ENCODE results near the gene RPS6KB1. TPM values are rescaled to one million over a fixed set of nuclear protein-coding genes. Genes with fewer than 3 reads are reported as not detected.
A peak's percentile ranks its signal among the peaks of the same experiment; 100 is the strongest.
"Not testable (repeated sequence)": the region's sequence is repeated elsewhere in the genome, so short reads cannot be mapped to it uniquely, and the experiment has no call there.

Gene RPS6KB1
- polyA plus RNA-seq, 1 donor from 2014 or later, result 23.5 TPM

DNA sequence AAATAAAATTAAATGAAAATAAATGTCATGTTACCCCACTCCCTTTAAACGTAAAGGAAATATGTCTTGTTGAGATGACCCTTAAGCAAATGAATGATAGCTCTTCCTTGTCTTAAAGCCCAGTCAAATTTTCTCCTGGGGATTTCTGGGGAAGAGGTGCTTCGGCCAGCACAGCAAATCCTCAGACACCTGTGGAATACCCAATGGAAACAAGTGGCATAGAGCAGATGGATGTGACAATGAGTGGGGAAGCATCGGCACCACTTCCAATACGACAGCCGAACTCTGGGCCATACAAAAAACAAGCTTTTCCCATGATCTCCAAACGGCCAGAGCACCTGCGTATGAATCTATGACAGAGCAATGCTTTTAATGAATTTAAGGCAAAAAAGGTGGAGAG, 53.5 kb downstream of the RPS6KB1 start:
- H3K4me3 Mint-ChIP-seq, H3K4me1 Mint-ChIP-seq, H3K27me3 Mint-ChIP-seq, H3K27ac Mint-ChIP-seq, H3K9me3 Mint-ChIP-seq, H3K36me3 Mint-ChIP-seq: not testable (repeated sequence)

DNA sequence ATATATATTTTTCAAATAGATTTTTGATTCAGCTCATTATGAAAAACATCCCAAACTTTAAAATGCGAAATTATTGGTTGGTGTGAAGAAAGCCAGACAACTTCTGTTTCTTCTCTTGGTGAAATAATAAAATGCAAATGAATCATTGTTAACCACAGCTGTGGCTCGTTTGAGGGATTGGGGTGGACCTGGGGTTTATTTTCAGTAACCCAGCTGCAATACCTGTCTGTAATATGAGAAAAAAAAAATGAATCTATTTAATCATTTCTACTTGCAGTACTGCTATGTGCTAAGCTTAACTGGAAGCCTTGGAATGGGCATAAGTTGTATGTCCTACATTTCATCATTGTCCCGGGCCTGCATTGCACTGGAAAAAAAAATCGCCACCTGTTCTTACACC, 54.4 kb downstream of the RPS6KB1 start:
- not testable (repeated sequence) for H3K36me3 Mint-ChIP-seq, H3K4me1 Mint-ChIP-seq, H3K27me3 Mint-ChIP-seq, H3K9me3 Mint-ChIP-seq
- peak overlapping the region in 2 of 3 donors; percentile 10 to 24 for H3K27ac Mint-ChIP-seq
- peak overlapping the region in 1 of 4 donors; percentile 6 for H3K4me3 Mint-ChIP-seq

DNA sequence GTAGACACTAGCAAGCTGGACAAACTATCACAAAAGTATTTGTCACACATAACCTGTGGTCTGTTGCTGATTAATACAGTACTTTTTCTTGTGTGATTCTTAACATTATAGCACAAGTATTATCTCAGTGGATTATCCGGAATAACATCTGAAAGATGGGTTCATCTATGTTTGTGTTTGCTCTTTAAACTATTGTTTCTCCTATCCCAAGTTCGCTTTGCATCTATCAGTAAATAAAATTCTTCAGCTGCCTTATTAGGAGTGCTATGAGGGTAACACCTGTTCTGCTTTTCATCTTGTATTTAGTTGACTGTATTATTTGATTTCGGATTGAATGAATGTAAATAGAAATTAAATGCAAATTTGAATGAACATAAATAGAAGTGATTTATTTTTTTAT, 57.1 kb downstream of the RPS6KB1 start:
- Mint-ChIP-seq H3K4me3 (no peak overlapping the region), H3K36me3 (peaks cover 7% of the 10 kb centered on the region), H3K4me1 (peaks cover 2 to 10% (median 7%) of the 10 kb centered on the region in 3 donors), H3K27ac (no peak overlapping the region), H3K27me3 (no peaks in the 10 kb centered on the region), H3K9me3 (no peaks in the 10 kb centered on the region)

DNA sequence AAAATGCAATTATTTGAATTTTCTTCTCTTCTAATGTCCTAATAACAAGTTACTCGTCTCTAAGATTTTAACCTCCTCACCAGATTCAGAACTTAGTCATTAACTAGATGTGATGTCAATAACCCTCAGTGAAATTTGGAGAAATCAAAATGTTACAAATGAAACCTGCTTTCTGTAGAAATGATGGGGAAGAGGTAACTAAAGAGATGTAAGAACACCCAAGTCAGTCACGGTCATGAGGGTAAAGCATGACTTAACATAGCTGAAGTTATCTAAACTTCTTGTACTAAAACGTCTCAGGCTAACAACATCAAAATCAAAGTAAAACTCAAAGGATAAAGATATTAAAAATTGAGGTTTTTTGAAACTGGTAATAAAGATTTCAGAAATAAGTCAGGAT, 61.9 kb downstream of the RPS6KB1 start:
- Mint-ChIP-seq H3K27me3 (no peaks in the 10 kb centered on the region), H3K9me3 (no peaks in the 10 kb centered on the region), H3K27ac (no peak overlapping the region), H3K4me1 (peaks cover 3 to 14% (median 5%) of the 10 kb centered on the region in 3 donors), H3K36me3 (peaks cover 4% of the 10 kb centered on the region), H3K4me3 (no peak overlapping the region)

DNA sequence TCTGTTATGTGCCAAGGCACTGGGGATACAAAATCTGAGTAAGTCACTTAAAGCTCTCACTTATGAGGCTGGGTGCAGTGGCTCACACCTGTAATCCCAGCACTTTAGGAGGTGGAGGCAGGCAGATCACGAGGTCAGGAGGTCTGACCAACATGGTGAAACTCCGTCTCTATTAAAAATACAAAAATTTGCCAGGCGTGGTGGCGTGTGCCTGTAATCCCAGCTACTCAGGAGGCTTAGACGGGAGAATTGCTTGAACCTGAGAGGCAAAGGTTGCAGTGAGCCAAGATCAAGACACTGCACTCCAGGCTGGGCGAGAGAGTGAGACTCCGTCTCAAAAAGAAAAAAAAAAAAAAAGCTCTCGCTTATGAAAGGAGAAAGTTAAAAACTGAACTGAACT, 66.7 kb downstream of the RPS6KB1 start:
- not testable (repeated sequence) for H3K36me3 Mint-ChIP-seq, H3K27me3 Mint-ChIP-seq, H3K4me3 Mint-ChIP-seq, H3K27ac Mint-ChIP-seq, H3K9me3 Mint-ChIP-seq
- H3K4me1 Mint-ChIP-seq, result peaks cover 15 to 18% (median 17%) of the 10 kb centered on the region in 3 donors

DNA sequence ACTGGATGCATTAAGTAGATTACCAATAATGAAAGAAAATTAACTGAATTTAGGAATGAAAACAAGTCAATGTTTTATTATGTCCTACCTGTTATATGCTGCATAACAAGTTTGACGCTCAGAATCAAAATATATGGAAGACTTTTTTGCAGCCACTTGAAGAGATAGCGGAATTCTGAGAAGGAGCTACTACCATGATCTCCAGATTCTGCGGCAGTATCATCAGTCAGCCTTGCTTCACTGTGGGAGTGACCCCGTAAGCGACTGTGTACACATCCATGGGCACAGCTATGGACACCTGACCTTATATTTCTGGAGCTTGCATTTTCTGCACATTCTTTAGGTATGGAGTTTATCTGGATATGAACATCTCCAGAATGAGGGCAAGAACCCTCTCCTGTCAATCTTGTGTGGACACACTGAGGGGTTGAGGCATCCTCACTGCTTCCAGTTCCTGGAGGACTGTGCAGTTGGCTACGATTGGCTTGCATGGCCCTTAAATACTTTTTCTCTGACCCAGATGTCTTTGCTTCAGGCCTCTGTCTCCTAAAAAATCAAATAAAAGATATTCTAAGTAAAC, 69.9 kb downstream of the RPS6KB1 start:
- Mint-ChIP-seq H3K27ac (no peak overlapping the region), H3K4me1 (peaks cover 15 to 22% (median 21%) of the 10 kb centered on the region in 3 donors), H3K9me3 (no peaks in the 10 kb centered on the region), H3K36me3 (peaks cover 2% of the 10 kb centered on the region), H3K27me3 (no peaks in the 10 kb centered on the region), H3K4me3 (peak overlapping the region; percentile 41 to 99 (median 96))

DNA sequence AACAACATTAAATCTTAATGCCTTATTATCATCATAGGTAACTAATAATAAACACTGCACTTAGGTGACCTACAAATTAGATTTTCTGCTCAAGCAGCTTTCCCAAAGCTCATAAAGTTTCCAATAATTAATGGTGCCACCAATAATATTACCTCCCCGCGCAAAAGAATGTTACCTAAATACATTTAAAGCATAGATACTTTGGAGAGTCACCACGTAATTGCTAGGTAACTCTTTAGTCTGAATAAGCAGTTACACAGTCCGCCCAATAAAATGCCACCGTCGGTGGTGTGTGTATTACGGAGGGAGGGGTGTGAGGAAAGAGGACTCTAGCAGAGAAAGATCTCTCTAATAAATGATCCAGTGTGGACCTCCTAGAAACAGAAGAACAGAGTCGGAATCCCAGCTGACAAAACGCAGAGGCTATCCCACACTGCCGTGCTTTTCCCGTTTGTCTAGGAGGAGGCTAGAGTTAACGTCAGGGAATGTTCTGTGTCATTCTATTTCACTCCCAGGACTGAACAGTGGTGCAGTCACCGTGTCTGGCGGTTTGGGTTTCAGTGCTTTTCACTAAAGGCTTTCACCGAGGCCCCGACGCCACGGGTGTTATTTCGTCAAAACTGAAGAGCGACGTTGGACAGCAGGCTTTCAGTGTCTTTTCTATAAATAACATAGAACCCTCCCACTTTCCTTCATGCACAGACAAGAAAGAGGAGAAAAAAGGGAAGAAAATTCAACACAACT, 71.0 kb downstream of the RPS6KB1 start:
- H3K9me3 Mint-ChIP-seq, result no peaks in the 10 kb centered on the region
- H3K27ac Mint-ChIP-seq, result peak overlapping the region; percentile 87 to 99 (median 88)

DNA sequence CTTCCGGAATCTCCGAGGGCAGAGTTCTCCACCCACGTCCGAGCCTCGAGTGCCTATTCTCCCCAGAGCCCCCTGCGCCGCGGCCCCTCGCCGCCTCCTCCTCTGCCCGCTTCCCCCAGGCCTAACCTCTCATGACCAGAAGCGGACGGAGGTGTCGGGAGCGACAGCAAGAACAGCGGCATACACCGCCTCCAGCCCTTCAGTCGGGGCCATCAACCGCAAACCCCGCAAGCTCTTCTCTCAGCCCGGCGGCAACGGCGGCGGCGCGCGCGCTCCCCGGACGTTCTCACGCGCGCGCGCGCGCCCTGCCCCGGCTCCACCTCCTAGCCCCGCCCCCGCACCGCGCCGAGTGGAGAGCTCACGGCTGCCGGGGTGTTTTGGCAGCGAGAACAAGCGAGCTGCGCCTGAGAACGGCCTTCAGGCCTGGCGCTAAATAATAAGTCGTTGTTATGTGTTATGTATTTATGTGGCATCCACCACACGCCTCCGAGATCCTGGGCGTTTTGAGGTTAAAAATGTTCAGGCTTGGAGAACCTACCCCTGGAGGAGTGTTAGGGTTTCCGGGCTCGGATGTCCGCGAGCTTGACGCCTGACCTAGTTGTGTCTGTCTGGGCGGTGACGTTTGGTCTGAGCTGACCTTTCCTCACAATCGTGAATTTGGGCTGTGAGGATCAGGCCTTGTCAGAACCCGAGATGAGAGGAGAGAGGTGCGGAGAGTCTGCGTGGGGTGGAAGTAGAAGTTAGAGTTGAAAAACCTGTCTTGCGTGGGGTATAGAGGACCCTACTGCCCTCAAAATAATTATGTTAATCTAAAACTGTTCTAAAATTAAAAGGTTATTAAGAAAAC, 71.8 kb downstream of the RPS6KB1 start, which contains the start of gene RNFT1:
Gene RNFT1, minus strand, starts transcription at position 259 of the 847 bp plus-strand sequence. Its CDS starts 77 bp downstream, at position 182.
- Mint-ChIP-seq H3K27ac (peak within 1 kb of the TSS; percentile 87 to 99 (median 96)), H3K9me3 (no peaks in the 10 kb centered on the region), H3K4me1 (peaks cover 14 to 16% (median 15%) of the 10 kb centered on the region in 3 donors), H3K36me3 (peaks cover 2% of the 10 kb centered on the region), H3K4me3 (peak within 1 kb of the TSS; percentile 95 to 99 (median 98)), H3K27me3 (no peaks in the 10 kb centered on the region)

More for the DNA sequence above, 71.0 kb downstream of the RPS6KB1 start:
- H3K4me3 Mint-ChIP-seq, result peak overlapping the region; percentile 95 to 99 (median 98)
- peaks cover 14 to 19% (median 18%) of the 10 kb centered on the region in 3 donors for H3K4me1 Mint-ChIP-seq
- no peaks in the 10 kb centered on the region for H3K27me3 Mint-ChIP-seq
- peaks cover 2% of the 10 kb centered on the region for H3K36me3 Mint-ChIP-seq

DNA sequence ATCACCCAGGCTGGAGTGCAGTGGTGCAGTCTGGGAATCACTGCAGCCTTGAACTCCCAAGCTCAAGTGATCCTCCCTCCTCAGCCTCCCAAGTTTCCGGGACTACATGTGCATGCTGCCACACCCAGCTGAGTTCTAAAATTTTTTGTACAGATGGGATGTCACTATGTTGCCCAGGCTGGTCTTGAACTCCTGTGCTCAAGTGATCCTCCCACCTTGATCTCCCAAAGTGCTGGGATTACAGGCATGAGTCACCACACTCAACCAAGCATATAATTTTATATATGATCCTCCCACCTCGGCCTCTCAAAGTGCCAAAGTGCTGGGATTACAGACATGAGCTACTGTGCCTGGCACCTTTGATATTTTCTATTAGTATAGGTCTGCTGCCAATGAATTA, 78.8 kb downstream of the RPS6KB1 start:
- not testable (repeated sequence) for H3K9me3 Mint-ChIP-seq, H3K27me3 Mint-ChIP-seq, H3K4me3 Mint-ChIP-seq, H3K27ac Mint-ChIP-seq, H3K4me1 Mint-ChIP-seq, H3K36me3 Mint-ChIP-seq

DNA sequence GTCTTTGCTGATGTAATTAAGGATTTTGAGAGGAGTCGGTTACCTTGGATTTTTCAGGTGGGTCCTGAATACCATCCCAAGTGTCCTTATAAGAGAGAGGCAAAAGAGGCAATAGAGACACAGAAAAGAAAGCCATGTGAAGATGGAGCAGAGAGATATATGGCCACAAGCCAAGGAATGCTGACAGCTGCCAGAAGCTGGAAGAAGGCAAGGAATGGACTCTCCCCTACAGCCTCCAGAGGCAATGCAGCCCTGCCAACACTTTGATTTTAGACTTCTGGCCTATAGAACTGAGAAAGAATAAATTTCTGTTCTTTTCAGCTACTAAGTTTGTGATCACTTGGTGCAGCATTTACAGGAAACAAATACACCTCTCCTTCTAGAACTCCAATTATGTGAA, 79.9 kb downstream of the RPS6KB1 start:
- no peaks in the 10 kb centered on the region for H3K4me1 Mint-ChIP-seq
- H3K9me3 Mint-ChIP-seq, result no peaks in the 10 kb centered on the region
- peaks cover 1% of the 10 kb centered on the region for H3K36me3 Mint-ChIP-seq
- H3K27ac Mint-ChIP-seq, result no peak overlapping the region
- H3K4me3 Mint-ChIP-seq, result no peak overlapping the region
- H3K27me3 Mint-ChIP-seq, result no peaks in the 10 kb centered on the region

DNA sequence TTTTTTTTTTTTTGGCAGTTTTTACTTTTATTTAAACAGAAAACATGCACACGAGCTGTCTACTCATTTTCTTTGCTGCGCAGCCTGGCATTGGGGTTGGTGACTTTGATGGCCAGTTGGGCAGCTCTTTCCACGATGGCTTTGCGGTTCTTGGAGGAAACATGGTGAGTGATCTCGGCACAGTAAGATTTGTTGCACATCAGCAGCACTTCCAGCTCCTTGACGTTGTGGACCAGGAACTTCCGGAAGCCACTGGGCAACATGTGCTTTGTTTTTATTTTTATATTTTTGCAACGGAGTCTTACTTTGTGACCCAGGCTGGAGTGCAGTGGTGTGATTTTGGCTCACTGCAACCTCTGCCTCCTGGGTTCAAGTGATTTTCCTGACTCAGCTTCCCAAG, 80.6 kb downstream of the RPS6KB1 start:
- H3K4me1 Mint-ChIP-seq, H3K9me3 Mint-ChIP-seq, H3K36me3 Mint-ChIP-seq, H3K27me3 Mint-ChIP-seq, H3K27ac Mint-ChIP-seq, H3K4me3 Mint-ChIP-seq: not testable (repeated sequence)

DNA sequence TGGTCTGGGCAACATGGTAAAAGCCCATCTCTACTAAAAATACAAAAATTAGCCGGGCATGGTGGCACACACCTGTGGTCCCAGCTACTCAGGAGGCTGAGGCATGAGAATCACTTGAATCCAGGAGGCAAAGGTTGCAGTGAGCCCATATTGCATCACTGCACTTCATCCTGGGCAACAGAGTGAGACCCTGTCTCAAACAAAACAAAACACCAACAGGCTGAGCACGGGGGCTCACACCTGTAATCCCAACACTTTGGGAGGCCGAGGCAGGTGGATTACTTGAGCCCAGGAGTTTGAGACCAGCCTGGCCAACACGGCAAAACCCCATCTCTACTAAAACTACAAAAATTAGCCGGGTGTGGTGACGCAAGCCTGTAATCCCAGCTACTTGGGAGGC, 82.2 kb downstream of the RPS6KB1 start:
- H3K27me3 Mint-ChIP-seq, H3K9me3 Mint-ChIP-seq, H3K4me1 Mint-ChIP-seq, H3K36me3 Mint-ChIP-seq, H3K4me3 Mint-ChIP-seq, H3K27ac Mint-ChIP-seq: not testable (repeated sequence)

DNA sequence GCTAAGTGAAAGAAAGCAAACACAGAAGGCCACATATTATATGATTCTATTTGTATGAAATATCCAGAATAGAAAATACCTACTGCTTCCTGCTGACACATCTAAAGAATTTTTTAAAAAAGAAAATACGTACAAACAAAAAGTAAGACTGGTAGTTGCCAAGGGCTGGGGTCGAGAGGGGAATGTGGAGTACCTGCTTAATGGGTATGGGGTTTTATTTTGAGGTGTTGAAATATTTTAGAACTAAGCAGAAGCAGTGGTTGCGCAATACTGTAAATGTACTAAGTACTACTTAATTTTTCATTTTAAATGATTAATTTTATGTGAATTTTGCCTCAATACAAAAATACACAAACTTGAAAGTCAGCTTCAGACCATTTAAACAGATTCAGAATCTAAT, 103.7 kb downstream of the RPS6KB1 start:
- H3K4me3 Mint-ChIP-seq, H3K27me3 Mint-ChIP-seq, H3K27ac Mint-ChIP-seq, H3K4me1 Mint-ChIP-seq, H3K36me3 Mint-ChIP-seq, H3K9me3 Mint-ChIP-seq: not testable (repeated sequence)
